Upper lobe of left lung (tissue), 6 donors: Measurements from ENCODE around the gene CDC42BPA. TPM values are rescaled to one million over a fixed set of nuclear protein-coding genes. Genes with fewer than 3 reads are reported as not detected.

Experiments used
- ATAC-seq, 2 donors: fragments of 200-7000 bp; cut with Tn5 transposase; one replicate each; pipeline ENCODE4 v1.9.1; 2022; ENCODE audit warnings: mild to moderate bottlenecking in 2 of 2, moderate library complexity in 2 of 2; ENCODE audit not compliant: low FRiP score in 2 of 2
- DNase-seq, 2 donors: peaks; one replicate each; pipeline ENCODE4 v3.0.0-alpha.2; 2019 to 2020
- H3K27ac ChIP-seq, 4 donors: fragments of 200-600 bp; sonication (generic); one replicate each; pipeline ENCODE4 v1.5.1; 2016 to 2019
- H3K27me3 ChIP-seq, 4 donors: fragments of 200-600 bp; sonication (generic); one replicate each; pipeline ENCODE4 v1.5.1; 2017 to 2019
- H3K36me3 ChIP-seq, 4 donors: fragments of 200-600 bp; sonication (generic); one replicate each; pipeline ENCODE4 v1.5.1; 2016 to 2019
- H3K4me1 ChIP-seq, 4 donors: fragments of 200-600 bp; sonication (generic); one replicate each; pipeline ENCODE4 v1.5.1; 2018 to 2019
- H3K4me3 ChIP-seq, 4 donors: fragments of 200-600 bp; sonication (generic); one replicate each; pipeline ENCODE4 v1.5.1; 2017 to 2019; ENCODE audit warnings: mild to moderate bottlenecking in 2 of 4, moderate library complexity in 1 of 4
- H3K9me3 ChIP-seq, 4 donors: fragments of 200-600 bp; sonication (generic); one replicate each; pipeline ENCODE4 v1.5.1; 2018 to 2019
- EP300 ChIP-seq, 4 donors: sonication (generic); formaldehyde crosslinking; IDR thresholded peaks; one replicate each; pipeline ENCODE4 v1.5.1; 2017; ENCODE audit warnings: antibody characterized with exemption in 4 of 4, control low read depth in 2 of 4
- POLR2A ChIP-seq, 4 donors: fragments of 450-650 bp; IDR thresholded peaks; one replicate each; pipeline ENCODE4 v1.5.1; 2016 to 2017; ENCODE audit warnings: antibody characterized with exemption in 4 of 4, mild to moderate bottlenecking in 2 of 4
- POLR2AphosphoS5 ChIP-seq, 2 donors: sonication (generic); formaldehyde crosslinking; IDR thresholded peaks; one replicate each; pipeline ENCODE4 v1.5.1; 2017; ENCODE audit warnings: antibody characterized with exemption in 2 of 2
- WGBS, 2 donors: methylation state at CpG; one replicate each; pipeline ENCODE4 v1.1.5; 2017 to 2018; 5-methylcytosine and 5-hydroxymethylcytosine counted together
- total RNA-seq, 6 donors: library from RNA; depleted of rRNA in 4 of 6; stranded (reverse); fragments of >200 nt in 4 of 6; gene quantifications; one replicate each; pipeline versions ENCODE4 v1.1.0 to v1.2.1, GENCODE V29; 2016 to 2021
- TF ChIP-seq, protein P1 (sequence below), 6 experiments: fragments of 450-650 bp in 4 of 6; fragments of 200-600 bp in 2 of 6; sonication (generic) in 2 of 6; IDR thresholded peaks; one replicate each; pipeline ENCODE4 v1.5.1; 2016 to 2019; ENCODE audit warnings: antibody characterized with exemption in 6 of 6
- donor health status: DM: no; HTN: no; CAD: no; lungs with moderate emphysema.
- donor health status: DM: no; HTN: yes; CAD: no; lungs with severe emphysema.

Gene CDC42BPA
- total RNA-seq, 6 donors from 2014 or later, result 27.8 to 76.1 (median 33.1) TPM

DNA sequence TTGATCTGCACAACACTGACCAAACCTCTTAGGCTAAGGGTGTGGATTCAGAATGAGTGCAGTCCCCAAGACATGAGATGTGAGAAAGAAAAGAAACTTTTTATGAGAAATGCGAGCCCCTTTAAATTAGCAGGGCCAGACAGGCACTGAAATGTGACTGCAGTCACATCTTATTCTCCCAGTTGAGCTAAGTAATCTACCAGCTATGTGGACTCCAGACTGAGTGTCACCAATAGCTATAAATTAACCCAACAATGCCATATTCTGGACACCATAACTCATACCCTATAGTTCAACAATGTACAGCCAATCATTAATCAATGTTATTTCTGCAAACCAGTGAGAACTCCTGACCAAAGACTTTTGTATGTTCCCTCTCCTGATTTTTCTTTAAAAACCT lies 225.0 kb downstream of the CDC42BPA start:
- 92 to 100% methylated on average over 1 of the region's 1 CpG for WGBS, 2 donors
- no peak for DNase-seq
- Histone ChIP-seq H3K4me1 (no peaks in the 10 kb centered on the region), H3K9me3 (no peaks in the 10 kb centered on the region), H3K4me3 (no peak overlapping the region), H3K36me3 (peaks cover 0 to 23% (median 2%) of the 10 kb centered on the region in 4 donors), H3K27ac (no peak overlapping the region), H3K27me3 (no peaks in the 10 kb centered on the region)
- TF ChIP-seq EP300 (IDR thresholded peaks at IDR 0.05) (no peak), POLR2AphosphoS5 (IDR thresholded peaks at IDR 0.05) (no peak), POLR2A (IDR thresholded peaks at IDR 0.05) (no peak)
- TF ChIP-seq, protein P1, sequence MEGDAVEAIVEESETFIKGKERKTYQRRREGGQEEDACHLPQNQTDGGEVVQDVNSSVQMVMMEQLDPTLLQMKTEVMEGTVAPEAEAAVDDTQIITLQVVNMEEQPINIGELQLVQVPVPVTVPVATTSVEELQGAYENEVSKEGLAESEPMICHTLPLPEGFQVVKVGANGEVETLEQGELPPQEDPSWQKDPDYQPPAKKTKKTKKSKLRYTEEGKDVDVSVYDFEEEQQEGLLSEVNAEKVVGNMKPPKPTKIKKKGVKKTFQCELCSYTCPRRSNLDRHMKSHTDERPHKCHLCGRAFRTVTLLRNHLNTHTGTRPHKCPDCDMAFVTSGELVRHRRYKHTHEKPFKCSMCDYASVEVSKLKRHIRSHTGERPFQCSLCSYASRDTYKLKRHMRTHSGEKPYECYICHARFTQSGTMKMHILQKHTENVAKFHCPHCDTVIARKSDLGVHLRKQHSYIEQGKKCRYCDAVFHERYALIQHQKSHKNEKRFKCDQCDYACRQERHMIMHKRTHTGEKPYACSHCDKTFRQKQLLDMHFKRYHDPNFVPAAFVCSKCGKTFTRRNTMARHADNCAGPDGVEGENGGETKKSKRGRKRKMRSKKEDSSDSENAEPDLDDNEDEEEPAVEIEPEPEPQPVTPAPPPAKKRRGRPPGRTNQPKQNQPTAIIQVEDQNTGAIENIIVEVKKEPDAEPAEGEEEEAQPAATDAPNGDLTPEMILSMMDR (IDR thresholded peaks at IDR 0.05), result no peak
- ATAC-seq, result no peak

DNA sequence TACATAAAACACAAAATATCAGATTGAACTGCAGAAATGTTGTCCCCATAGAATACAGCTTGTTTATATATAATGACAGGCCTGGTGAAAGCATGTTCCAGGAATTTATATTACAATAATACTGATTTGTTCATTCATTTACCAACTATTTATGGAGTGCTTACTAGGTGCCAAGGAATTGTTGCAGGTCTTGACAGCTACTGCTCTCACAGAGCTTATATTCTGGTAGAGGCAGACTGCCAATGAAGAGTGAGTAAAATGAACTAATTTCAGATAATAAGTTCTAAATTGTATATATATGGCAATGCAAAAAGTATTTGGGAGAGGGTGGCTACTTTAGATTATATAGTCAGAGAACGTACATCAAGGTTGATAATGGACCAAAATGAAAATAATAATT lies 226.2 kb downstream of the CDC42BPA start:
- no peak for DNase-seq
- ATAC-seq, result no peak
- TF ChIP-seq POLR2AphosphoS5 (IDR thresholded peaks at IDR 0.05), result no peak
- TF ChIP-seq, protein P1 (IDR thresholded peaks at IDR 0.05), result no peak
- TF ChIP-seq EP300 (IDR thresholded peaks at IDR 0.05), result no peak
- TF ChIP-seq POLR2A (IDR thresholded peaks at IDR 0.05), result no peak
- H3K36me3 ChIP-seq, result peaks cover 0 to 29% (median 2%) of the 10 kb centered on the region in 4 donors
- H3K27ac ChIP-seq, result no peak overlapping the region
- H3K4me3 ChIP-seq, result no peak overlapping the region
- WGBS, 2 donors, result 86 to 93% methylated on average over 1 of the region's 1 CpG
- H3K4me1 ChIP-seq, result no peaks in the 10 kb centered on the region
- H3K9me3 ChIP-seq, result no peaks in the 10 kb centered on the region
- no peaks in the 10 kb centered on the region for H3K27me3 ChIP-seq

DNA sequence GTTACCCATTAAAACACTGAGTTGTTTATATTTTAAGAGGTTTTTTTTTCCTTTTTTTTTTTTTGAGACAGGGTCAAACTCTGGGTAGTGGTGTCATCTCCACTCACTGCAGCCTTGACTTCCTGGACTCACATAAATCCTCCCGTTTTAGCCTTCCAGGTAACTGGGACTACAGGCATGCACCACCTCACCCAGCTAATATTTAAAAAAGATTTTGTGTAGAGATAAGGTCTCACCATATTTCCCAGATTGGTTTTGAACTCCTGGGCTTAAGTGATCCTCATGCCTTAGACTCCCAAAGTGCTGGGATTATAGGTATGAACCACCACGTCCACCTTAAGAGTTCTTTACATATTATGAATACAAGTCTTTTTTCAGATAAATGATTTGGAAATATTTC lies 231.7 kb downstream of the CDC42BPA start:
- 86 to 92% methylated on average over 2 of the region's 2 CpGs for WGBS, 2 donors
- no peaks in the 10 kb centered on the region for H3K4me1 ChIP-seq
- no peak for TF ChIP-seq POLR2A (IDR thresholded peaks at IDR 0.05)
- TF ChIP-seq EP300 (IDR thresholded peaks at IDR 0.05), result no peak
- TF ChIP-seq, protein P1 (IDR thresholded peaks at IDR 0.05), result no peak
- no peak for TF ChIP-seq POLR2AphosphoS5 (IDR thresholded peaks at IDR 0.05)
- no peaks in the 10 kb centered on the region for H3K27me3 ChIP-seq
- ATAC-seq, result no peak
- H3K36me3 ChIP-seq, result peaks cover 0 to 41% (median 2%) of the 10 kb centered on the region in 4 donors
- no peaks in the 10 kb centered on the region for H3K9me3 ChIP-seq
- no peak for DNase-seq
- H3K27ac ChIP-seq, result no peak overlapping the region
- no peak overlapping the region for H3K4me3 ChIP-seq

DNA sequence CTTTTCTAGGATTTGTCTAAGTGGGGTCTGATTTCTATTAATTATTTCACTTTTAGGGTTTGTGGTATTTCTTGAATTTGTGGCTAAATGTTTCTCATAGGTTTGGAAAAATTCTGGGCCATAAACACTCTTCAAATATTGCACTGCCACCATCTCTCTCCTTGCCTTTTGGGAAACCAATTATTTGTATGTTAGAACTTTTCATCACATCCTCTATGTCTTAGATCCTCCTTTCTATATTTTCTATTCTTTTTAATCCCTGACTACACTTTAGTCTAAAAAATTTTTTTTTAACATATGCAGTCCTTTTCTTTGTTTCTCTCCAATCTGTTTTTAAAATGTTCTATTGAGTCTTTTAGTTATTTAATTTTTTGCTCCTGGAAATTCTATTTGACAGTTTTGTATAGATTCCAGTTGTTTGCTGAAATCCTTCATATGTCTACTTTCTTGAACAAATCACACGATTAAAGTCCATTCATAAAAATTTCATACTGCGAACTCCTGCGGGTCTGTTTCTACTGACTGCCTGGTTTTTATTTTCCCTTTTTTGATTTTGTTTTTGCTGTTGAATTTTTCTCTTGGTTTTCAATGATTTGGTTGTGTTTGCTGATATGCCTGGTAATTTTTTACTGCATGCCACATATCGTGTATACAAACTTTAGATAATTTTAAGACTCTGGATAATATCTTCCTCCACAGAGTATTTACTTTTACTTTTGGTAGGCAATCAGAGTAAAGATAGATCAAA lies 235.1 kb downstream of the CDC42BPA start:
- no peaks in the 10 kb centered on the region for H3K9me3 ChIP-seq
- no peak overlapping the region for H3K27ac ChIP-seq
- no peaks in the 10 kb centered on the region for H3K27me3 ChIP-seq
- TF ChIP-seq, protein P1 (IDR thresholded peaks at IDR 0.05), result no peak
- TF ChIP-seq POLR2A (IDR thresholded peaks at IDR 0.05) (no peak), POLR2AphosphoS5 (IDR thresholded peaks at IDR 0.05) (no peak), EP300 (IDR thresholded peaks at IDR 0.05) (no peak)
- ATAC-seq (no peak), DNase-seq (no peak)
- WGBS, 2 donors, result 92 to 97% methylated on average over 4 of the region's 4 CpGs
- peaks cover 0 to 18% (median 0%) of the 10 kb centered on the region in 4 donors for H3K36me3 ChIP-seq
- H3K4me3 ChIP-seq, result no peak overlapping the region
- no peaks in the 10 kb centered on the region for H3K4me1 ChIP-seq

DNA sequence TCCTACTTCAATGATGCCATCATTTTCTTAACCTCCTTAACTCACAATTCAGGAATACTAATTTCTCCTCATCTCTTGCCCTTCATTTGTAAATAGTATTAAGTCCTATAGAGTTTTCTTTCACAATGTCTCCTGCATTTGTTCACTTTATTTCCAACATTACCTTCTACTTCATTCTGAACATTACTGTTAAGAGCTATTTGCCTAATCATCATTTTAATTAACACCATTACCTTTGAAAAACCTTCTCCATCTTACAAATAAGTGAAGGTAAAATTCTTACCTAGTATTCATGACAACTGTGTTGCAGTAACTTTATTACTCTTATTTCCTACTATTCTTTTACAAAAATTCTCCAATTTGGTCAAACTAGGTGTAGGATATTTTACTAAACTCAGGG lies 240.5 kb downstream of the CDC42BPA start:
- Histone ChIP-seq H3K36me3 (peaks cover 0 to 12% (median 0%) of the 10 kb centered on the region in 4 donors), H3K27me3 (no peaks in the 10 kb centered on the region), H3K27ac (no peak overlapping the region), H3K4me1 (no peaks in the 10 kb centered on the region), H3K4me3 (no peak overlapping the region), H3K9me3 (no peaks in the 10 kb centered on the region)
- TF ChIP-seq, protein P1 (IDR thresholded peaks at IDR 0.05), result no peak
- TF ChIP-seq POLR2A (IDR thresholded peaks at IDR 0.05) (no peak), POLR2AphosphoS5 (IDR thresholded peaks at IDR 0.05) (no peak), EP300 (IDR thresholded peaks at IDR 0.05) (no peak)
- ATAC-seq (no peak), DNase-seq (no peak)
